Spinal cord (tissue), 10 donors: ENCODE measurements around the gene MATCAP1. TPM values are rescaled to one million over a fixed set of nuclear protein-coding genes. Genes with fewer than 3 reads are reported as not detected.

ENCODE experiments used
- DNase-seq, 6 donors: peaks; one replicate each; pipeline versions ENCODE4 v3.0.0 to v3.0.0-alpha.2; 2013 to 2015; ENCODE audit warnings: low spot score in 6 of 6, low read depth in 4 of 6
- H3K27ac ChIP-seq: one replicate; pipeline ENCODE4 v1.5.1; 2013; ENCODE audit warnings: low read depth, low read length, control low read depth
- H3K27me3 ChIP-seq: one replicate; pipeline ENCODE4 v1.6.1; 2013; ENCODE audit warnings: low read length; ENCODE audit not compliant: control insufficient read depth, insufficient read depth
- H3K36me3 ChIP-seq: one replicate; pipeline ENCODE4 v1.6.1; 2013; ENCODE audit warnings: low read length; ENCODE audit not compliant: control insufficient read depth, insufficient read depth
- H3K4me1 ChIP-seq: one replicate; pipeline ENCODE4 v1.6.1; 2013; ENCODE audit warnings: low read length; ENCODE audit not compliant: control insufficient read depth, insufficient read depth
- H3K4me3 ChIP-seq: one replicate; pipeline ENCODE4 v1.5.1; 2013; ENCODE audit warnings: low read depth, low read length, control low read depth
- H3K9me3 ChIP-seq: one replicate; pipeline ENCODE4 v1.6.1; 2013; ENCODE audit warnings: low read length; ENCODE audit not compliant: control insufficient read depth, insufficient read depth
- WGBS: methylation state at CpG from one replicate; pipeline ENCODE4 v1.1.5; 2013; ENCODE audit warnings: missing lambda C conversion rate; ENCODE audit not compliant: insufficient coverage; 5-methylcytosine and 5-hydroxymethylcytosine counted together
- polyA plus RNA-seq, 2 donors: library from polyadenylated mRNA; unstranded; fragments of 120-200 nt; gene quantifications; one replicate each; pipeline ENCODE4 v1.2.1, GENCODE V29; 2013; ENCODE audit not compliant: insufficient read length in 2 of 2
- total RNA-seq, 2 donors: library from RNA; depleted of rRNA in 1 of 2; stranded (reverse); fragments of 120-200 nt in 1 of 2; fragments of >200 nt in 1 of 2; gene quantifications; one replicate each; pipeline versions ENCODE4 v1.2.3 to v1.2.4, GENCODE V29; 2013 to 2014
- donor health status: healthy.

MATCAP1 gene
- total and polyA plus RNA-seq, 4 donors, result 22.2 to 157 (median 80.6) TPM

GRCh38 chr16:67200491-67200890, 16.7 kb upstream of the MATCAP1 start:
- WGBS, result 95% methylated on average over 8 of the region's 8 CpGs
- H3K27ac ChIP-seq, result no peak overlapping the region
- H3K4me3 ChIP-seq, result no peak overlapping the region
- DNase-seq, result no peak
- H3K9me3 ChIP-seq, result no peaks in the 10 kb centered on the region
- H3K27me3 ChIP-seq, result no peaks in the 10 kb centered on the region
- peaks cover 15% of the 10 kb centered on the region for H3K4me1 ChIP-seq
- peaks cover 83% of the 10 kb centered on the region for H3K36me3 ChIP-seq

- no peaks in the 10 kb centered on the region for H3K9me3 ChIP-seq
- H3K27ac ChIP-seq, result no peak overlapping the region
- H3K4me3 ChIP-seq, result no peak overlapping the region
- no peaks in the 10 kb centered on the region for H3K27me3 ChIP-seq
- WGBS, result 30% methylated on average over 17 of the region's 22 CpGs
- no peak for DNase-seq
- H3K4me1 ChIP-seq, result peaks cover 15% of the 10 kb centered on the region
- peaks cover 90% of the 10 kb centered on the region for H3K36me3 ChIP-seq
These were observed 16.0 kb upstream of the MATCAP1 start for GRCh38 chr16:67199808-67200198.

- no peak for DNase-seq
- peaks cover 90% of the 10 kb centered on the region for H3K36me3 ChIP-seq
- H3K4me1 ChIP-seq, result peaks cover 15% of the 10 kb centered on the region
- 27% methylated on average over 54 of the region's 61 CpGs for WGBS
- no peak within 1 kb of the TSS for H3K27ac ChIP-seq
- no peaks in the 10 kb centered on the region for H3K9me3 ChIP-seq
- H3K4me3 ChIP-seq, result no peak within 1 kb of the TSS
- no peaks in the 10 kb centered on the region for H3K27me3 ChIP-seq
These were observed 15.4 kb upstream of the MATCAP1 start, which contains the start of gene ELMO3 for GRCh38 chr16:67199011-67199807. Gene ELMO3, plus strand, starts transcription at chr16:67199131. Its CDS starts 196 bp downstream, at chr16:67199327.

- H3K36me3 ChIP-seq, result peaks cover 90% of the 10 kb centered on the region
These were observed 14.5 kb upstream of the MATCAP1 start for GRCh38 chr16:67198238-67198734.

GRCh38 chr16:67197704-67198103, 13.9 kb upstream of the MATCAP1 start:
- DNase-seq, result no peak
- H3K36me3 ChIP-seq, result peaks cover 88% of the 10 kb centered on the region
- H3K4me1 ChIP-seq, result peaks cover 25% of the 10 kb centered on the region
- WGBS, result 74% methylated on average over 5 of the region's 6 CpGs
- H3K27ac ChIP-seq, result no peak overlapping the region
- H3K9me3 ChIP-seq, result no peaks in the 10 kb centered on the region
- H3K27me3 ChIP-seq, result no peaks in the 10 kb centered on the region
- H3K4me3 ChIP-seq, result no peak overlapping the region

More at GRCh38 chr16:67198238-67198734, 14.5 kb upstream of the MATCAP1 start:
- peak in 2 of 6 donors; percentile 34 to 56 for DNase-seq
- no peaks in the 10 kb centered on the region for H3K27me3 ChIP-seq
- WGBS, result 76% methylated on average over 8 of the region's 12 CpGs
- H3K4me3 ChIP-seq, result no peak overlapping the region
- H3K4me1 ChIP-seq, result peaks cover 20% of the 10 kb centered on the region
- no peaks in the 10 kb centered on the region for H3K9me3 ChIP-seq
- H3K27ac ChIP-seq, result no peak overlapping the region

GRCh38 chr16:67196881-67197280, 13.1 kb upstream of the MATCAP1 start:
- 100% methylated on average over 1 of the region's 1 CpG for WGBS
- Histone ChIP-seq H3K9me3 (no peaks in the 10 kb centered on the region), H3K4me1 (peaks cover 30% of the 10 kb centered on the region), H3K36me3 (peaks cover 80% of the 10 kb centered on the region), H3K27me3 (no peaks in the 10 kb centered on the region), H3K4me3 (no peak overlapping the region), H3K27ac (no peak overlapping the region)
- no peak for DNase-seq

- peaks cover 69% of the 10 kb centered on the region for H3K36me3 ChIP-seq
- H3K4me1 ChIP-seq, result peaks cover 33% of the 10 kb centered on the region
- no peak overlapping the region for H3K4me3 ChIP-seq
- H3K27me3 ChIP-seq, result no peaks in the 10 kb centered on the region
- DNase-seq, result no peak
- no peaks in the 10 kb centered on the region for H3K9me3 ChIP-seq
- H3K27ac ChIP-seq, result no peak overlapping the region
- 88% methylated on average over 4 of the region's 5 CpGs for WGBS
These were observed 11.9 kb upstream of the MATCAP1 start for GRCh38 chr16:67195676-67196075.

- no peak for DNase-seq
- Histone ChIP-seq H3K4me1 (peaks cover 30% of the 10 kb centered on the region), H3K36me3 (peaks cover 61% of the 10 kb centered on the region), H3K27me3 (no peaks in the 10 kb centered on the region), H3K4me3 (no peak overlapping the region), H3K9me3 (no peaks in the 10 kb centered on the region), H3K27ac (no peak overlapping the region)
- WGBS, result 90% methylated on average over 2 of the region's 6 CpGs
These were observed 10.5 kb upstream of the MATCAP1 start for GRCh38 chr16:67194260-67194659.

- no peak overlapping the region for H3K4me3 ChIP-seq
- H3K27me3 ChIP-seq, result no peaks in the 10 kb centered on the region
- peaks cover 61% of the 10 kb centered on the region for H3K36me3 ChIP-seq
- H3K4me1 ChIP-seq, result peaks cover 29% of the 10 kb centered on the region
- DNase-seq, result no peak
- no peak overlapping the region for H3K27ac ChIP-seq
- no peaks in the 10 kb centered on the region for H3K9me3 ChIP-seq
These were observed 9.8 kb upstream of the MATCAP1 start for GRCh38 chr16:67193536-67193935.
